WTC11 (cell line): ENCODE measurements around the gene WWOX. TPM values are rescaled to one million over a fixed set of nuclear protein-coding genes. Genes with fewer than 3 reads are reported as not detected.

Experiments
- ATAC-seq: fragments of 200-7000 bp; cut with Tn5 transposase; 2 replicates; pipeline ENCODE4 v1.10.0; 2021; ENCODE audit warnings: mild to moderate bottlenecking, moderate library complexity
- CTCF ChIA-PET: fragments of 300-600 bp; sonication (Branson Sonifier 250); formaldehyde crosslinking; loops from one replicate; lab custom pipeline; 2021; ENCODE audit warnings: antibody characterized with exemption; lab: Charles Lee
- POLR2A ChIA-PET: fragments of 350-600 bp; sonication (Branson Sonifier 250); formaldehyde crosslinking; loops from one replicate; lab custom pipeline; 2021; ENCODE audit warnings: antibody characterized with exemption; lab: Charles Lee
- DNase-seq: peaks from one replicate; pipeline ENCODE4 v3.0.0; 2021; ENCODE audit warnings: low spot score
- H3K27ac Mint-ChIP-seq: 2 replicates; pipeline ENCODE4 v1.8.0; 2021; ENCODE audit warnings: mixed read lengths
- H3K27me3 Mint-ChIP-seq: 2 replicates; pipeline ENCODE4 v1.8.0; 2021; ENCODE audit warnings: low read depth, mild to moderate bottlenecking, moderate library complexity, mixed read lengths
- H3K36me3 Mint-ChIP-seq: 2 replicates; pipeline ENCODE4 v1.8.0; 2021; ENCODE audit warnings: mixed read lengths
- H3K4me1 Mint-ChIP-seq: 2 replicates; pipeline ENCODE4 v1.8.0; 2022; ENCODE audit warnings: mixed read lengths
- H3K4me3 Mint-ChIP-seq: 2 replicates; pipeline ENCODE4 v1.8.0; 2021; ENCODE audit warnings: mild to moderate bottlenecking, moderate library complexity, mixed read lengths
- H3K9me3 Mint-ChIP-seq: 2 replicates; pipeline ENCODE4 v1.8.0; 2021; ENCODE audit warnings: mixed read lengths
- CREB1 ChIP-seq: sonication (generic); formaldehyde crosslinking; IDR thresholded peaks from 2 replicates; pipeline ENCODE4 v1.8.0; 2023; ENCODE audit warnings: mild to moderate bottlenecking, missing genetic modification reagents
- CREM ChIP-seq: sonication (generic); formaldehyde crosslinking; IDR thresholded peaks from 2 replicates; pipeline ENCODE4 v1.8.1; 2022; ENCODE audit warnings: mild to moderate bottlenecking, missing genetic modification reagents, moderate library complexity
- CTCF ChIP-seq: fragments of 200-600 bp; IDR thresholded peaks from 2 replicates; pipeline ENCODE4 v1.8.0; 2022; ENCODE audit warnings: antibody characterized with exemption
- E2F5 ChIP-seq: sonication (generic); formaldehyde crosslinking; IDR thresholded peaks from 2 replicates; pipeline ENCODE4 v1.8.1; 2022; ENCODE audit warnings: mild to moderate bottlenecking, moderate library complexity, missing genetic modification reagents
- ELF4 ChIP-seq: sonication (generic); formaldehyde crosslinking; IDR thresholded peaks from 2 replicates; pipeline ENCODE4 v1.8.1; 2022; ENCODE audit warnings: low read depth, mild to moderate bottlenecking, moderate library complexity, missing genetic modification reagents
- ETV6 ChIP-seq: sonication (generic); formaldehyde crosslinking; IDR thresholded peaks from 2 replicates; pipeline ENCODE4 v1.8.1; 2022; ENCODE audit warnings: mild to moderate bottlenecking, missing genetic modification reagents
- HMGA2 ChIP-seq: fragments of 250-450 bp; sonication (Bioruptor Pico); IDR thresholded peaks from 2 replicates; pipeline ENCODE4 v1.4.0; 2021; ENCODE audit warnings: mild to moderate bottlenecking, moderate library complexity
- MAX ChIP-seq: sonication (generic); formaldehyde crosslinking; IDR thresholded peaks from 2 replicates; pipeline ENCODE4 v1.8.0; 2022; ENCODE audit warnings: mild to moderate bottlenecking, missing genetic modification reagents
- NFYB ChIP-seq: sonication (generic); formaldehyde crosslinking; conservative IDR thresholded peaks from 2 replicates; pipeline ENCODE4 v1.8.0; 2022; ENCODE audit warnings: low read depth, missing genetic modification reagents
- OVOL2 ChIP-seq: fragments of 250-450 bp; sonication (Bioruptor Pico); IDR thresholded peaks from 2 replicates; pipeline ENCODE4 v1.9.0; 2021; ENCODE audit warnings: mild to moderate bottlenecking, borderline replicate concordance
- RELA ChIP-seq: sonication (generic); formaldehyde crosslinking; IDR thresholded peaks from 2 replicates; pipeline ENCODE4 v1.8.1; 2022; ENCODE audit warnings: missing genetic modification reagents, mild to moderate bottlenecking, borderline replicate concordance
- SP1 ChIP-seq: sonication (generic); formaldehyde crosslinking; conservative IDR thresholded peaks from 2 replicates; pipeline ENCODE4 v1.8.1; 2022; ENCODE audit warnings: missing genetic modification reagents
- TEAD1 ChIP-seq: sonication (generic); formaldehyde crosslinking; IDR thresholded peaks from 2 replicates; pipeline ENCODE4 v1.8.0; 2022; ENCODE audit warnings: mild to moderate bottlenecking, missing genetic modification reagents
- ZBTB21 ChIP-seq: sonication (generic); formaldehyde crosslinking; IDR thresholded peaks from 2 replicates; pipeline ENCODE4 v1.8.1; 2023; ENCODE audit warnings: mild to moderate bottlenecking, missing genetic modification reagents, borderline replicate concordance
- ZNF263 ChIP-seq: sonication (generic); formaldehyde crosslinking; IDR thresholded peaks from 2 replicates; pipeline ENCODE4 v1.8.1; 2022; ENCODE audit warnings: low read depth, mild to moderate bottlenecking, moderate library complexity, missing genetic modification reagents
- total RNA-seq: library from RNA; stranded (reverse); gene quantifications from 3 replicates; pipeline ENCODE4 v1.2.3, GENCODE V29; 2021
- TF ChIP-seq, protein P1 (sequence below): sonication (generic); formaldehyde crosslinking; IDR thresholded peaks from 2 replicates; pipeline ENCODE4 v1.8.1; 2023; ENCODE audit warnings: mild to moderate bottlenecking, moderate library complexity, missing genetic modification reagents
- TF ChIP-seq, protein P2 (sequence below): sonication (generic); formaldehyde crosslinking; IDR thresholded peaks from 2 replicates; pipeline ENCODE4 v1.8.0; 2023; ENCODE audit warnings: missing genetic modification reagents
- TF ChIP-seq, protein P3 (sequence below): sonication (generic); formaldehyde crosslinking; IDR thresholded peaks from 2 replicates; pipeline ENCODE4 v1.8.0; 2022; ENCODE audit warnings: mild to moderate bottlenecking, missing genetic modification reagents
- TF ChIP-seq, protein P4 (sequence below): sonication (generic); formaldehyde crosslinking; IDR thresholded peaks from 2 replicates; pipeline ENCODE4 v1.8.1; 2022; ENCODE audit warnings: mild to moderate bottlenecking, missing genetic modification reagents, moderate library complexity, borderline replicate concordance
- TF ChIP-seq, protein P5 (sequence below): fragments of 250-450 bp; sonication (Bioruptor Pico); IDR thresholded peaks from 2 replicates; pipeline ENCODE4 v1.9.0; 2021; ENCODE audit warnings: mild to moderate bottlenecking

WWOX gene
- total RNA-seq, 1 experiment from 2014 or later: 15.7 TPM

DNA sequence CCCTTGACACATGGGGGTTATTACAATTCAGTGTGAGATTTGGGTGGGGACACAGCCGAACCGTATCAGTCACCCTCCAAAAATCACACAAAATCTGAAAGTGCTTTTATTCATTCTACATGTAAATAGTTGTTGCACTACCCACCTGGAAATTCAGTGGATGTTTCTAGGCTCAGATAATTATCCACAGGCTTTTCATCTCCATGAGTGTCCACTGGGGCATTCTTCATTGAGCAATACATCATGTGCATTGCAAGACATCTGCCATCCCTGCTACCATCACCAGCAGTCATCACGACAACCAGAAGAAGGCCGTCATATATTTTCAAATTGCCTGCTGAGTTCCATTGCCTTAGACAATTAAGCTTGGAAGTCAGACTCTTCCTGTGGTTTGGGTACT lies 330.8 kb downstream of the WWOX start (continued):
- TF ChIP-seq ELF4 (CRISPR knock-in tag): no peak
- no peak for TF ChIP-seq ETV6 (CRISPR knock-in tag)

- ChIA-PET CTCF (no interaction called here), POLR2A (no interaction called here)
- Mint-ChIP-seq H3K4me1 (no peaks in the 10 kb centered on the region), H3K9me3 (no peaks in the 10 kb centered on the region), H3K27ac (no peak overlapping the region), H3K4me3 (no peak overlapping the region), H3K36me3 (no peaks in the 10 kb centered on the region)
- DNase-seq: no peak
- no peak for ATAC-seq
- TF ChIP-seq MAX (CRISPR knock-in tag) (no peak), TEAD1 (no peak), ETV6 (CRISPR knock-in tag) (no peak), NFYB (no peak), E2F5 (CRISPR knock-in tag) (no peak), ZNF263 (no peak), SP1 (no peak), CREB1 (no peak)
- TF ChIP-seq, protein P1, sequence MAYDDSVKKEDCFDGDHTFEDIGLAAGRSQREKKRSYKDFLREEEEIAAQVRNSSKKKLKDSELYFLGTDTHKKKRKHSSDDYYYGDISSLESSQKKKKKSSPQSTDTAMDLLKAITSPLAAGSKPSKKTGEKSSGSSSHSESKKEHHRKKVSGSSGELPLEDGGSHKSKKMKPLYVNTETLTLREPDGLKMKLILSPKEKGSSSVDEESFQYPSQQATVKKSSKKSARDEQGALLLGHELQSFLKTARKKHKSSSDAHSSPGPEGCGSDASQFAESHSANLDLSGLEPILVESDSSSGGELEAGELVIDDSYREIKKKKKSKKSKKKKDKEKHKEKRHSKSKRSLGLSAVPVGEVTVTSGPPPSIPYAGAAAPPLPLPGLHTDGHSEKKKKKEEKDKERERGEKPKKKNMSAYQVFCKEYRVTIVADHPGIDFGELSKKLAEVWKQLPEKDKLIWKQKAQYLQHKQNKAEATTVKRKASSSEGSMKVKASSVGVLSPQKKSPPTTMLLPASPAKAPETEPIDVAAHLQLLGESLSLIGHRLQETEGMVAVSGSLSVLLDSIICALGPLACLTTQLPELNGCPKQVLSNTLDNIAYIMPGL: no peak
- TF ChIP-seq, protein P2, sequence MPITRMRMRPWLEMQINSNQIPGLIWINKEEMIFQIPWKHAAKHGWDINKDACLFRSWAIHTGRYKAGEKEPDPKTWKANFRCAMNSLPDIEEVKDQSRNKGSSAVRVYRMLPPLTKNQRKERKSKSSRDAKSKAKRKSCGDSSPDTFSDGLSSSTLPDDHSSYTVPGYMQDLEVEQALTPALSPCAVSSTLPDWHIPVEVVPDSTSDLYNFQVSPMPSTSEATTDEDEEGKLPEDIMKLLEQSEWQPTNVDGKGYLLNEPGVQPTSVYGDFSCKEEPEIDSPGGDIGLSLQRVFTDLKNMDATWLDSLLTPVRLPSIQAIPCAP (CRISPR knock-in tag): no peak
- TF ChIP-seq, protein P3, sequence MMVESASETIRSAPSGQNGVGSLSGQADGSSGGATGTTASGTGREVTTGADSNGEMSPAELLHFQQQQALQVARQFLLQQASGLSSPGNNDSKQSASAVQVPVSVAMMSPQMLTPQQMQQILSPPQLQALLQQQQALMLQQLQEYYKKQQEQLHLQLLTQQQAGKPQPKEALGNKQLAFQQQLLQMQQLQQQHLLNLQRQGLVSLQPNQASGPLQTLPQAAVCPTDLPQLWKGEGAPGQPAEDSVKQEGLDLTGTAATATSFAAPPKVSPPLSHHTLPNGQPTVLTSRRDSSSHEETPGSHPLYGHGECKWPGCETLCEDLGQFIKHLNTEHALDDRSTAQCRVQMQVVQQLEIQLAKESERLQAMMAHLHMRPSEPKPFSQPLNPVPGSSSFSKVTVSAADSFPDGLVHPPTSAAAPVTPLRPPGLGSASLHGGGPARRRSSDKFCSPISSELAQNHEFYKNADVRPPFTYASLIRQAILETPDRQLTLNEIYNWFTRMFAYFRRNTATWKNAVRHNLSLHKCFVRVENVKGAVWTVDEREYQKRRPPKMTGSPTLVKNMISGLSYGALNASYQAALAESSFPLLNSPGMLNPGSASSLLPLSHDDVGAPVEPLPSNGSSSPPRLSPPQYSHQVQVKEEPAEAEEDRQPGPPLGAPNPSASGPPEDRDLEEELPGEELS (CRISPR knock-in tag): no peak
- TF ChIP-seq, protein P4, sequence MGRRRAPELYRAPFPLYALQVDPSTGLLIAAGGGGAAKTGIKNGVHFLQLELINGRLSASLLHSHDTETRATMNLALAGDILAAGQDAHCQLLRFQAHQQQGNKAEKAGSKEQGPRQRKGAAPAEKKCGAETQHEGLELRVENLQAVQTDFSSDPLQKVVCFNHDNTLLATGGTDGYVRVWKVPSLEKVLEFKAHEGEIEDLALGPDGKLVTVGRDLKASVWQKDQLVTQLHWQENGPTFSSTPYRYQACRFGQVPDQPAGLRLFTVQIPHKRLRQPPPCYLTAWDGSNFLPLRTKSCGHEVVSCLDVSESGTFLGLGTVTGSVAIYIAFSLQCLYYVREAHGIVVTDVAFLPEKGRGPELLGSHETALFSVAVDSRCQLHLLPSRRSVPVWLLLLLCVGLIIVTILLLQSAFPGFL: no peak
- TF ChIP-seq, all 79 proteins: peak for 0
- H3K27me3 Mint-ChIP-seq: no peaks in the 10 kb centered on the region
Observed at GRCh38 chr16:78431004-78431670, 331.7 kb downstream of the WWOX start.

GRCh38 chr16:78431701-78432100 lies 332.2 kb downstream of the WWOX start:
- ATAC-seq: no peak
- ChIA-PET POLR2A (no interaction called here), CTCF (no interaction called here)
- no peaks in the 10 kb centered on the region for H3K27me3 Mint-ChIP-seq
- no peaks in the 10 kb centered on the region for H3K36me3 Mint-ChIP-seq
- no peak overlapping the region for H3K27ac Mint-ChIP-seq
- no peaks in the 10 kb centered on the region for H3K9me3 Mint-ChIP-seq
- H3K4me1 Mint-ChIP-seq: no peaks in the 10 kb centered on the region
- no peak for DNase-seq
- H3K4me3 Mint-ChIP-seq: no peak overlapping the region
- TF ChIP-seq OVOL2 (CRISPR knock-in tag) (no peak), CREM (CRISPR knock-in tag) (no peak), RELA (CRISPR knock-in tag) (no peak), ZBTB21 (CRISPR knock-in tag) (no peak), CTCF (no peak), HMGA2 (CRISPR knock-in tag) (no peak), CREB1 (no peak)
- TF ChIP-seq, protein P1: no peak
- TF ChIP-seq, protein P5, sequence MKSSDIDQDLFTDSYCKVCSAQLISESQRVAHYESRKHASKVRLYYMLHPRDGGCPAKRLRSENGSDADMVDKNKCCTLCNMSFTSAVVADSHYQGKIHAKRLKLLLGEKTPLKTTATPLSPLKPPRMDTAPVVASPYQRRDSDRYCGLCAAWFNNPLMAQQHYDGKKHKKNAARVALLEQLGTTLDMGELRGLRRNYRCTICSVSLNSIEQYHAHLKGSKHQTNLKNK: no peak
- TF ChIP-seq, protein P3 (CRISPR knock-in tag): no peak
